ENCODE data around the gene CRYL1. TPM values are rescaled to one million over a fixed set of nuclear protein-coding genes. Genes with fewer than 3 reads are reported as not detected.

CRYL1 gene
- total and polyA plus RNA-seq, 9 of the 15 experiments (the other 6 are each of a cell fraction or from before 2014, with no cell fraction given): 1.0 to 6.9 (median 2.4) TPM

GRCh38 chr13:20416223-20416745 is 109.4 kb downstream of the CRYL1 start:
- Histone ChIP-seq H3K9ac (ENCODE audit: insufficient read depth in 1 of 2, low read depth in 2 of 2, low read length in 2 of 2) (no peak overlapping the region), H3K4me2 (ENCODE audit: insufficient read depth, low read length) (no peak overlapping the region), H2AFZ (ENCODE audit: low read depth, low read length) (no peak overlapping the region), H3K4me3 (no peak overlapping the region), H3K27me3 (ENCODE audit: control insufficient read depth in 2 of 2, insufficient read depth in 2 of 2, low read length in 2 of 2) (peaks cover 7 to 41% of the 10 kb centered on the region in 2 experiments; a peak in 3 of 5 replicates), H3K9me3 (replicated peaks; ENCODE audit: control insufficient read depth, insufficient read depth, low read depth, low read length) (no peaks in the 10 kb centered on the region), H3K36me3 (ENCODE audit: control insufficient read depth, insufficient read depth, low read length) (no peaks in the 10 kb centered on the region), H3K79me2 (ENCODE audit: control insufficient read depth, insufficient read depth, low read length) (no peaks in the 10 kb centered on the region), H3K9me1 (ENCODE audit: control insufficient read depth, insufficient read depth, low read length) (no peaks in the 10 kb centered on the region), H3K4me1 (replicated peaks in 1 of 2; ENCODE audit: control insufficient read depth in 2 of 2, insufficient read depth in 2 of 2, low read length in 2 of 2) (peaks cover 0 to 9% of the 10 kb centered on the region in 2 experiments; a peak in 1 of 5 replicates), H4K20me1 (replicated peaks; ENCODE audit: control insufficient read depth, insufficient read depth, low read length) (no peaks in the 10 kb centered on the region), H3K27ac (ENCODE audit: extremely low read depth, low read depth, low read length) (no peak overlapping the region)
- ATAC-seq (no peak), FAIRE-seq (no peak), DNase-seq (ENCODE audit: extremely low read depth in 1 of 4, low spot score in 3 of 4) (no peak)
- ChIA-PET POLR2A (interaction anchor here (0.5 kb wide), 1 partner anchor 102 kb away, joined by 3 read pairs; no protein-coding TSS in a partner anchor), CTCF (ENCODE audit: low intra/inter-chr PET ratio) (no interaction called here)
- WGBS (ENCODE audit: insufficient coverage, low coverage, missing lambda C conversion rate): 0% methylated on average over 5 of the region's 14 CpGs
- in situ Hi-C loops (cut with MboI): no loop called here
- BruUV-seq (replicated peaks): no TSS peak
- intact Hi-C loops (cut with micrococcal nuclease): no loop called here
- TF ChIP-seq CTCF (IDR thresholded peaks at IDR 0.05 in 2 of 3, conservative IDR thresholded peaks at IDR 0.05 in 1 of 3; ENCODE audit: insufficient read depth in 2 of 3, low read depth in 1 of 3, low read length in 3 of 3): no peak
- TF ChIP-seq NR4A1 (CRISPR knock-in tag; IDR thresholded peaks at IDR 0.05): no peak
- no peak for TF ChIP-seq NR4A1 (tag; IDR thresholded peaks at IDR 0.05)
- no peak for TF ChIP-seq PATZ1 (CRISPR knock-in tag; IDR thresholded peaks at IDR 0.05; ENCODE audit: borderline replicate concordance)
- TF ChIP-seq TOE1 (IDR thresholded peaks at IDR 0.05; ENCODE audit: borderline replicate concordance): no peak
- TF ChIP-seq TOE1 (CRISPR knock-in tag; IDR thresholded peaks at IDR 0.05; ENCODE audit: borderline replicate concordance, low read depth): no peak
- TF ChIP-seq ARID4B (CRISPR knock-in tag; IDR thresholded peaks at IDR 0.05): no peak
- TF ChIP-seq KHSRP (IDR thresholded peaks at IDR 0.05): no peak
- no peak for TF ChIP-seq SPI1 (IDR thresholded peaks at IDR 0.05; ENCODE audit: borderline replicate concordance, low read depth, low read length)
- no peak for TF ChIP-seq ZNF282 (CRISPR knock-in tag; IDR thresholded peaks at IDR 0.05)
- TF ChIP-seq ZBTB17 (CRISPR knock-in tag; IDR thresholded peaks at IDR 0.05): no peak
- TF ChIP-seq ZZZ3 (IDR thresholded peaks at IDR 0.05): no peak
- TF ChIP-seq ZNF511 (CRISPR knock-in tag; IDR thresholded peaks at IDR 0.05): no peak
- no peak for TF ChIP-seq TCF7 (IDR thresholded peaks at IDR 0.05; ENCODE audit: borderline replicate concordance)
- TF ChIP-seq ARHGAP35 (IDR thresholded peaks at IDR 0.05; ENCODE audit: partially characterized antibody): no peak

All from K562 (cell line).